Body of pancreas (tissue), 4 donors: ENCODE results near the gene TXNDC2.

Experiments
- CTCF ChIP-seq, 7 experiments: fragments of 450-650 bp in 4 of 7; fragments of 200-600 bp in 3 of 7; sonication (generic) in 3 of 7; IDR thresholded peaks; one replicate each; pipeline ENCODE4 v1.5.1; 2016 to 2019; ENCODE audit warnings: antibody characterized with exemption in 7 of 7
- POLR2A ChIP-seq, 3 donors: fragments of 450-650 bp; IDR thresholded peaks; one replicate each; pipeline ENCODE4 v1.6.1; 2016; ENCODE audit warnings: antibody characterized with exemption in 3 of 3, mild to moderate bottlenecking in 2 of 3

GRCh38 chr18:9926977-9927376 lies 41.2 kb downstream of the TXNDC2 start:
- TF ChIP-seq POLR2A (IDR thresholded peaks at IDR 0.05) (no peak), CTCF (IDR thresholded peaks at IDR 0.05) (no peak)
